ENCODE data around the gene TNNT2. TPM values are rescaled to one million over a fixed set of nuclear protein-coding genes. Genes with fewer than 3 reads are reported as not detected.

The TNNT2 gene
- total RNA-seq, 1 donor from 2014 or later: 13.2 TPM

- H3K36me3 ChIP-seq: no peaks in the 10 kb centered on the region
- H4K20me1 ChIP-seq (ENCODE audit: low read depth): no peaks in the 10 kb centered on the region
- H3K4me3 Mint-ChIP-seq: no peak overlapping the region
- H3K27me3 Mint-ChIP-seq (ENCODE audit: insufficient read depth, low read depth): peaks cover 12% of the 10 kb centered on the region
- H3F3A ChIP-seq (ENCODE audit: low read depth): no peaks in the 10 kb centered on the region
- DNase-seq (ENCODE audit: low spot score): no peak
- H3K27ac Mint-ChIP-seq: no peak overlapping the region
- no peak overlapping the region for H3K9ac ChIP-seq
- H3K4me2 ChIP-seq: no peak overlapping the region
- H3K9me3 ChIP-seq (ENCODE audit: low read depth): no peaks in the 10 kb centered on the region
- H3K4me1 ChIP-seq: no peaks in the 10 kb centered on the region
- TF ChIP-seq, protein P1, sequence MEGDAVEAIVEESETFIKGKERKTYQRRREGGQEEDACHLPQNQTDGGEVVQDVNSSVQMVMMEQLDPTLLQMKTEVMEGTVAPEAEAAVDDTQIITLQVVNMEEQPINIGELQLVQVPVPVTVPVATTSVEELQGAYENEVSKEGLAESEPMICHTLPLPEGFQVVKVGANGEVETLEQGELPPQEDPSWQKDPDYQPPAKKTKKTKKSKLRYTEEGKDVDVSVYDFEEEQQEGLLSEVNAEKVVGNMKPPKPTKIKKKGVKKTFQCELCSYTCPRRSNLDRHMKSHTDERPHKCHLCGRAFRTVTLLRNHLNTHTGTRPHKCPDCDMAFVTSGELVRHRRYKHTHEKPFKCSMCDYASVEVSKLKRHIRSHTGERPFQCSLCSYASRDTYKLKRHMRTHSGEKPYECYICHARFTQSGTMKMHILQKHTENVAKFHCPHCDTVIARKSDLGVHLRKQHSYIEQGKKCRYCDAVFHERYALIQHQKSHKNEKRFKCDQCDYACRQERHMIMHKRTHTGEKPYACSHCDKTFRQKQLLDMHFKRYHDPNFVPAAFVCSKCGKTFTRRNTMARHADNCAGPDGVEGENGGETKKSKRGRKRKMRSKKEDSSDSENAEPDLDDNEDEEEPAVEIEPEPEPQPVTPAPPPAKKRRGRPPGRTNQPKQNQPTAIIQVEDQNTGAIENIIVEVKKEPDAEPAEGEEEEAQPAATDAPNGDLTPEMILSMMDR (IDR thresholded peaks at IDR 0.05): no peak
- TF ChIP-seq EZH2phosphoT487 (IDR thresholded peaks at IDR 0.05): no peak
- TF ChIP-seq EZH2 (IDR thresholded peaks at IDR 0.05): no peak
- no peaks in the 10 kb centered on the region for H3K36me3 Mint-ChIP-seq
- peaks cover 2% of the 10 kb centered on the region for H3K9me3 Mint-ChIP-seq
- no peak overlapping the region for H2AFZ ChIP-seq (replicated peaks)
- H3K4me3 ChIP-seq: no peak overlapping the region
- H3K27me3 ChIP-seq: no peaks in the 10 kb centered on the region
- no peaks in the 10 kb centered on the region for H3K4me1 Mint-ChIP-seq
- H3K79me2 ChIP-seq (ENCODE audit: low read depth): no peaks in the 10 kb centered on the region
- no peak overlapping the region for H3K27ac ChIP-seq
These were observed 54.6 kb downstream of the TNNT2 start for GRCh38 chr1:201322653-201323510.

DNA sequence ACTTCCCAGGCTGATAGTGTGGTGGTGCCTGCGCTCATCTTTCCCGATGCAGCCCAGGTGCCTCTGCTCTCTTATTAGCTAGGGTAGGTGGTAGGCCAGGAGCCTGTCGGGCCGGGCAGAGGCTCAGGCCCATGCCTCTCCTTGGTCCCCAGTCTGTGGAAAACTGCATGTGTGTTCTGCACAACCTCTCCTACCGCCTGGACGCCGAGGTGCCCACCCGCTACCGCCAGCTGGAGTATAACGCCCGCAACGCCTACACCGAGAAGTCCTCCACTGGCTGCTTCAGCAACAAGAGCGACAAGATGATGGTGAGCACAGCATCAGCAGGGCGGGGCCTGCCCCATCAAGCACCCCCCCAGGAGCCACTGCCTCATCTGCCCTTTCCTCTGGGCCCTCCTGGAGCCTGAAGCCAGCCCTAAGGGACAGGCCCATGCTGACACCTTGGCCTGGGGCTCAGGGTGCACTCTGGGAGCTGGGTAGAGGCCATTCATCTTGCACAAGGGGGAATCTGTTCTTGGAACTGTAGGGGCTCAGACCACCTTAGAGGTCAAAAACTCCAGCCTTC lies 55.6 kb downstream of the TNNT2 start:
- Histone ChIP-seq H3K4me3 (no peak overlapping the region), H3K27me3 (no peaks in the 10 kb centered on the region), H3K4me1 (no peaks in the 10 kb centered on the region), H3K9ac (no peak overlapping the region), H4K20me1 (ENCODE audit: low read depth) (no peaks in the 10 kb centered on the region), H3K27ac (no peak overlapping the region), H3K9me3 (ENCODE audit: low read depth) (no peaks in the 10 kb centered on the region), H3K4me2 (no peak overlapping the region), H2AFZ (replicated peaks) (no peak overlapping the region), H3K36me3 (no peaks in the 10 kb centered on the region), H3K79me2 (ENCODE audit: low read depth) (no peaks in the 10 kb centered on the region), H3F3A (ENCODE audit: low read depth) (no peaks in the 10 kb centered on the region)
- Mint-ChIP-seq H3K4me3 (no peak overlapping the region), H3K36me3 (no peaks in the 10 kb centered on the region), H3K27ac (no peak overlapping the region), H3K4me1 (no peaks in the 10 kb centered on the region), H3K9me3 (peaks cover 2% of the 10 kb centered on the region), H3K27me3 (ENCODE audit: insufficient read depth, low read depth) (peaks cover 8% of the 10 kb centered on the region)
- TF ChIP-seq, protein P1 (IDR thresholded peaks at IDR 0.05): no peak
- TF ChIP-seq EZH2 (IDR thresholded peaks at IDR 0.05) (no peak), EZH2phosphoT487 (IDR thresholded peaks at IDR 0.05) (no peak)
- DNase-seq (ENCODE audit: low spot score): no peak

- Mint-ChIP-seq H3K4me1 (no peaks in the 10 kb centered on the region), H3K9me3 (no peaks in the 10 kb centered on the region), H3K27me3 (ENCODE audit: insufficient read depth, low read depth) (peaks cover 8% of the 10 kb centered on the region), H3K4me3 (no peak overlapping the region), H3K36me3 (no peaks in the 10 kb centered on the region), H3K27ac (no peak overlapping the region)
- Histone ChIP-seq H3K79me2 (ENCODE audit: low read depth) (no peaks in the 10 kb centered on the region), H3K9ac (no peak overlapping the region), H3K4me1 (no peaks in the 10 kb centered on the region), H2AFZ (replicated peaks) (no peak overlapping the region), H3K4me3 (no peak overlapping the region), H3F3A (ENCODE audit: low read depth) (no peaks in the 10 kb centered on the region), H3K36me3 (no peaks in the 10 kb centered on the region), H3K27me3 (no peaks in the 10 kb centered on the region), H3K9me3 (ENCODE audit: low read depth) (no peaks in the 10 kb centered on the region), H3K4me2 (no peak overlapping the region), H4K20me1 (ENCODE audit: low read depth) (no peaks in the 10 kb centered on the region), H3K27ac (no peak overlapping the region)
- no peak for TF ChIP-seq EZH2phosphoT487 (IDR thresholded peaks at IDR 0.05)
- no peak for TF ChIP-seq EZH2 (IDR thresholded peaks at IDR 0.05)
- TF ChIP-seq, protein P1 (IDR thresholded peaks at IDR 0.05): no peak
- no peak for DNase-seq (ENCODE audit: low spot score)
These were observed 57.2 kb downstream of the TNNT2 start for GRCh38 chr1:201320168-201320788.

Data from neural progenitor cell (in vitro differentiated cells).